Left ventricle myocardium inferior (tissue), 1 donor: ENCODE data around the gene PLEK. TPM values are rescaled to one million over a fixed set of nuclear protein-coding genes. Genes with fewer than 3 reads are reported as not detected.
"Not testable (repeated sequence)": the region's sequence is repeated elsewhere in the genome, so short reads cannot be mapped to it uniquely, and the experiment has no call there.

Experiments
- DNase-seq: peaks from one replicate; pipeline ENCODE4 v3.0.0-alpha.2; 2020
- H3K27ac ChIP-seq: fragments of 200-600 bp; replicated peaks from 2 replicates; pipeline ENCODE4 v1.8.0; 2021
- H3K27me3 ChIP-seq: fragments of 200-600 bp; 2 replicates; pipeline ENCODE4 v1.8.0; 2021; ENCODE audit warnings: low read depth
- H3K36me3 ChIP-seq: fragments of 200-600 bp; 2 replicates; pipeline ENCODE4 v1.8.0; 2021
- H3K4me1 ChIP-seq: fragments of 200-600 bp; 2 replicates; pipeline ENCODE4 v1.8.0; 2021
- H3K4me3 ChIP-seq: fragments of 200-600 bp; 2 replicates; pipeline ENCODE4 v1.8.0; 2021; ENCODE audit warnings: mild to moderate bottlenecking, moderate library complexity
- H3K9me3 ChIP-seq: fragments of 200-600 bp; replicated peaks from 2 replicates; pipeline ENCODE4 v1.8.0; 2021
- CTCF ChIP-seq: fragments of 200-600 bp; IDR thresholded peaks from 2 replicates; pipeline ENCODE4 v1.8.0; 2021; ENCODE audit warnings: antibody characterized with exemption, mild to moderate bottlenecking, borderline replicate concordance
- intact Hi-C: fragments of 100-400 bp; cut with micrococcal nuclease; formaldehyde crosslinking; loops from one replicate; pipeline ENCODE4 v1.11.0; 2022
- total RNA-seq: library from RNA; stranded (reverse); fragmentation: NEBNext Ultra II Directional; extraction: Animal tissue kit (Norgen Biotek cat#: 25700); gene quantifications from one replicate; pipeline ENCODE4 v1.2.1, GENCODE V29; 2021
- donor health status: DM: no; HTN: yes; CAD: no; lungs with severe emphysema.

The PLEK gene
- total RNA-seq, 1 donor from 2014 or later = 4.8 TPM

DNA sequence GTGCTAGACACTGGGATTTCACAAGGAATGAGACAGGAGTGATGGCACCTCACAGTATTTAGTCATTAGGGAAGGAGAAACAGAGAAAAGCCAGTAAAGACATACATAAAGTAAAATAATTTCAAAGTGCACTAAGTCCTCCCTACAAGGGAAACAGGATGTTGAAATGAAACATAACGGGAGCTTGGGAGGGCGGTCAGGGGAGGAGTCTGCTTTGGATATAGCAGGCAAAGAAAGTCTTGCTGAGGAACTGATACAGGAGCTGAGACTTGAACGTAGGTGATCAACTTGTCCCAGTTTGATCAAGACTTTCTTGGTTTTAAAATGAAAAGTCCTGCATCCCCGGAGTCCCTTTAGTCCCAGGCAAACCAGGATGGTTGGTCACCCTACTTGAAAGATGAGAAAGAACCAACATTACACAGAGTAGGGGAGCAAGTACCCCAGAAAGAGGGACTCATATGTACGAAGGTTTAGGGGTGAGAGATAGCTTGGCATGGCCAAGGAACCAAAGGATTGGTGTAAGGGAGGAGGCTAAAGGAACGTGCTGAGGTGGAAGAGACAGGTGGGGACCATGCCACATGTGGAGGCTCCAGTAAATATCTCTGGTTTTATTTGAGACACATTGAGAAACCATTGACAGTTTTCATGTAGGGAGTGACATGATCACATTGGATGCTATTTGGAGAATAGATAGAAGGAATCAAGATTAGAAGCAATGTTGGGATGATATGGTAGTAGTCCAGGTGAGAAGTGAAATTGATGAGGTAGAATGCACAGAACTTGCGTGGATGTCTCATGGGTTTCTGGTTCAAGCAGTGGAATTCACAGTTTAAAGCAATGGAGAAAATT lies 73.6 kb downstream of the PLEK start:
- intact Hi-C loops = no loop called here
- TF ChIP-seq CTCF = no peak
- Histone ChIP-seq H3K27ac (no peak overlapping the region), H3K4me3 (no peak overlapping the region), H3K9me3 (no peaks in the 10 kb centered on the region), H3K4me1 (peaks cover 35% of the 10 kb centered on the region), H3K27me3 (no peaks in the 10 kb centered on the region), H3K36me3 (no peaks in the 10 kb centered on the region)
- DNase-seq = no peak

DNA sequence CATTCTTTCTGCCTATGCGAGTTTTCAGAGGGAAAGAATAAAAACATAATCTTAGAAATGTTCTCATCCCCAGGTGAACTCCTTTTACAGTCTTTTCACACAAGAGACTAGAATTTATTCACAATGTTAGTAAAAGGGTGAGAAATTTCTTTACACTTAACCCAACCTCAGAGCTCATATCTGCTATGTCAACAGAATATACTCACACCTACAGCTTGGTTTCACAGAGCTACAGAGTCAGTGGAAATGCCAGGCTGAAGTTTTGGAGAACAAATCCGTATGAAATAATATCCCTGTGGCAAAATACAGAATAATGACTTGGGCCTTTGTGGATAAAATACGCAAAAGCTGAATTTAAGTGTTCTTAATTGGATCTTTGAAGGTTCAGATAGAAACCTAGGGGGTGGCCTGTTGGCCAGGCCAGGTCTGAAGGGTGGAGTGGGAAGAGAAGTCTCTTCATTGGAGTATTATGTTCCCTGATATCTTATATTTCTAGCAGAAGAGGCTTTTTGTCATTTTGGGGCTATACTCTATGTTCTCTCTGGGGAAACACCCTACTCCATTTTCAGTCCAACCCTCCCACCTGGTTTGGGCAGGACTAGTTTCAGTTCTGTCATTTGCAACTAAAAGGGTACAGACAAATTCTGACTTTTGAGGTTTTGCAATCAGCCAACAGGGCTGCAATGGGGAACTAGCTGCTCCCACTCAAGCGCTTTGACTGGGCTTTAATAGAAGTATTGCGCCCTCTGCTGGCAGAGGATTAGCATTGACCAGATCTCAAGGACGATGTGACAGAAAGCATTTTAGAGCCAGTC lies 76.3 kb downstream of the PLEK start:
- peak; percentile 66 for DNase-seq
- Histone ChIP-seq H3K36me3 (no peaks in the 10 kb centered on the region), H3K27me3 (no peaks in the 10 kb centered on the region), H3K27ac (peak overlapping the region; percentile 70), H3K4me3 (no peak overlapping the region), H3K4me1 (peaks cover 16% of the 10 kb centered on the region), H3K9me3 (no peaks in the 10 kb centered on the region)
- TF ChIP-seq CTCF = peak; percentile 94
- intact Hi-C loops = loop anchor here (5.0 to 10.0 kb wide), 2 partner anchors 79 to 317 kb away; no protein-coding TSS in a partner anchor

DNA sequence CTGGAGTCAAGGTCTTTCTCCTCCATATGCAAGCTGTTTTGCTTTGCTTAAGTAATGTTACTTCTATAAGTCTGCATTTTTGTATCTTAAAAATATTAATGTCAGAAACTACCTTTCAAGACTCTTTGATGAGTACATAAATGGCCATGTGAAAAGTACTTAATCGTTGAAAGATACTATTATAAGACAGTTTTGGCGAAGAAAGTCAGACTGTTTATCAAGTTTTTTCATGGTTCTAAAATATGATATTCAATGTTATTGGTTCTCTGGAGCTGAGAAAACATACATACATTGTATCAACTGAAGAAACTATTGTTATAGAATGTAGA lies 76.9 kb downstream of the PLEK start:
- peaks cover 10% of the 10 kb centered on the region for H3K4me1 ChIP-seq
- no peak overlapping the region for H3K4me3 ChIP-seq
- no peak overlapping the region for H3K27ac ChIP-seq
- TF ChIP-seq CTCF = no peak
- no peaks in the 10 kb centered on the region for H3K36me3 ChIP-seq
- H3K9me3 ChIP-seq = peaks cover 2% of the 10 kb centered on the region
- no peaks in the 10 kb centered on the region for H3K27me3 ChIP-seq
- DNase-seq = no peak
- intact Hi-C loops = loop anchor here (5.0 to 10.0 kb wide), 2 partner anchors 80 to 317 kb away; no protein-coding TSS in a partner anchor

GRCh38 chr2:68446425-68446824 lies 81.3 kb downstream of the PLEK start:
- peaks cover 26% of the 10 kb centered on the region for H3K9me3 ChIP-seq
- not testable (repeated sequence) for H3K4me3 ChIP-seq, H3K4me1 ChIP-seq, H3K27ac ChIP-seq, H3K27me3 ChIP-seq, H3K36me3 ChIP-seq, DNase-seq
- intact Hi-C loops = loop anchor here (10.0 kb wide), 1 partner anchor 322 kb away; no protein-coding TSS in a partner anchor

Other genes starting within 250 kb of the PLEK start
- gene PNO1, start 207.4 kb upstream of the PLEK start, total RNA-seq = 8.2 TPM
- 34.6 TPM for gene PPP3R1, start 112.8 kb upstream of the PLEK start, total RNA-seq
- 8.0 TPM for gene CNRIP1, start 45.3 kb upstream of the PLEK start, total RNA-seq
- 1.0 TPM for gene FBXO48, start 102.0 kb downstream of the PLEK start, total RNA-seq
- gene APLF, start 102.3 kb downstream of the PLEK start, total RNA-seq = 4.8 TPM